Lung (tissue), 12 donors: ENCODE results near the gene SMAP1. TPM values are rescaled to one million over a fixed set of nuclear protein-coding genes. Genes with fewer than 3 reads are reported as not detected.

Source experiments
- ATAC-seq: fragments of 200-7000 bp; cut with Tn5 transposase; one replicate; pipeline ENCODE4 v1.9.1; 2020; ENCODE audit warnings: moderate number of reproducible peaks; ENCODE audit not compliant: insufficient read depth, low FRiP score
- DNase-seq, 3 donors: peaks; one replicate each; pipeline ENCODE4 v3.0.0-alpha.2; 2013 to 2017
- H3K27ac ChIP-seq, 2 donors: one replicate each; pipeline ENCODE4 v1.5.1; 2013; ENCODE audit warnings: mild to moderate bottlenecking in 2 of 2, moderate library complexity in 2 of 2, control low read depth in 1 of 2, inconsistent platforms in 1 of 2, low read depth in 1 of 2, low read length in 1 of 2
- H3K27me3 ChIP-seq, 3 donors: one replicate each; pipeline ENCODE4 v1.5.1; 2013; ENCODE audit warnings: low read length in 2 of 3; ENCODE audit not compliant: control insufficient read depth in 3 of 3, insufficient read depth in 3 of 3
- H3K36me3 ChIP-seq, 4 donors: one replicate each; pipeline ENCODE4 v1.5.1; 2013; ENCODE audit warnings: low read length in 4 of 4, mild to moderate bottlenecking in 1 of 4, moderate library complexity in 1 of 4; ENCODE audit not compliant: control insufficient read depth in 4 of 4, insufficient read depth in 4 of 4
- H3K4me1 ChIP-seq, 5 donors: one replicate each; pipeline ENCODE4 v1.5.1; 2013; ENCODE audit warnings: low read length in 5 of 5, mild to moderate bottlenecking in 2 of 5, moderate library complexity in 1 of 5; ENCODE audit not compliant: control insufficient read depth in 5 of 5, insufficient read depth in 5 of 5
- H3K4me3 ChIP-seq: one replicate; pipeline ENCODE4 v1.5.1; 2013; ENCODE audit warnings: mild to moderate bottlenecking, control low read depth, moderate library complexity
- H3K9ac ChIP-seq, 2 donors: one replicate each; pipeline ENCODE4 v1.5.1; 2013; ENCODE audit warnings: low read length in 2 of 2, control low read depth in 1 of 2; ENCODE audit not compliant: insufficient read depth in 1 of 2
- H3K9me3 ChIP-seq, 4 donors: one replicate each; pipeline ENCODE4 v1.5.1; 2013; ENCODE audit warnings: low read length in 3 of 4, mild to moderate bottlenecking in 1 of 4, moderate library complexity in 1 of 4; ENCODE audit not compliant: control insufficient read depth in 4 of 4, insufficient read depth in 3 of 4
- WGBS, 2 donors: extraction: QIAGEN DNeasy Blood & Tissue Kit; methylation state at CpG; one replicate each; pipeline ENCODE4 v1.1.7; 2013; 5-methylcytosine and 5-hydroxymethylcytosine counted together
- polyA plus RNA-seq, 2 donors: library from polyadenylated mRNA; stranded (reverse); fragments of 200-250 nt; gene quantifications; one replicate each; pipeline ENCODE4 v1.2.1, GENCODE V29; 2013
- total RNA-seq, 2 donors: library from RNA; depleted of rRNA in 1 of 2; stranded (reverse); fragments of >200 nt in 1 of 2; gene quantifications; one replicate each; pipeline ENCODE4 v1.2.1, GENCODE V29; 2014 to 2021
- TF ChIP-seq, protein P1 (sequence below): IDR thresholded peaks from 2 replicates; pipeline ENCODE4 v1.5.1; 2012; ENCODE audit warnings: mild to moderate bottlenecking; ENCODE audit errors: control extremely low read depth, extremely low read depth
- donor health status: control.
- donor health status: control.
- donor health status: Bipolar disorder and iron deficiency.
- donor health status: healthy.
- donor health status: DM: yes; HTN: yes; CAD: no.

The SMAP1 gene
- total and polyA plus RNA-seq, 4 donors = 16.5 to 31.8 (median 19.6) TPM

DNA sequence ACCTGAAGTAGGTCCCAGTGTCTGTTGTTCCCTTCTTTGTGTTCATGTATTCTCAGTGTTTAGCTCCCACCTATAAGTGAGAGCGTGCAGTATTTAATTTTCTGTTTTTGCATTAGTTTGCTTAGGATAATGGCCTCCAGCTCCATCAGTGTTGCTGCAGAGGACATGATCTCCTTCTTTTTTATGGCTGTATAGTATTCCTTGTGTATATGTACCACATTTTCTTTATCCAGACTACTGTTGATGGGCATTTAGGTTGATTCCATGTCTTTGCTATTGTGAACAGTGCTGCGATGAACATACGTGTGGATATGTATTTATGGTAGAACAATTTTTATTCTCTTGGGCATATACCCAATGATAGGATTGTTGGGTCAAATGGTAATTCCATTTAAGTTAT, 163.7 kb downstream of the SMAP1 start:
- ATAC-seq (no peak), DNase-seq (no peak)
- WGBS, 2 donors = 96 to 97% methylated on average over 3 of the region's 3 CpGs
- Histone ChIP-seq H3K27ac (no peak overlapping the region), H3K4me1 (no peaks in the 10 kb centered on the region), H3K9me3 (peaks cover 0 to 3% (median 0%) of the 10 kb centered on the region in 4 donors), H3K4me3 (no peak overlapping the region), H3K27me3 (no peaks in the 10 kb centered on the region), H3K9ac (no peak overlapping the region), H3K36me3 (no peaks in the 10 kb centered on the region)
- TF ChIP-seq, protein P1, sequence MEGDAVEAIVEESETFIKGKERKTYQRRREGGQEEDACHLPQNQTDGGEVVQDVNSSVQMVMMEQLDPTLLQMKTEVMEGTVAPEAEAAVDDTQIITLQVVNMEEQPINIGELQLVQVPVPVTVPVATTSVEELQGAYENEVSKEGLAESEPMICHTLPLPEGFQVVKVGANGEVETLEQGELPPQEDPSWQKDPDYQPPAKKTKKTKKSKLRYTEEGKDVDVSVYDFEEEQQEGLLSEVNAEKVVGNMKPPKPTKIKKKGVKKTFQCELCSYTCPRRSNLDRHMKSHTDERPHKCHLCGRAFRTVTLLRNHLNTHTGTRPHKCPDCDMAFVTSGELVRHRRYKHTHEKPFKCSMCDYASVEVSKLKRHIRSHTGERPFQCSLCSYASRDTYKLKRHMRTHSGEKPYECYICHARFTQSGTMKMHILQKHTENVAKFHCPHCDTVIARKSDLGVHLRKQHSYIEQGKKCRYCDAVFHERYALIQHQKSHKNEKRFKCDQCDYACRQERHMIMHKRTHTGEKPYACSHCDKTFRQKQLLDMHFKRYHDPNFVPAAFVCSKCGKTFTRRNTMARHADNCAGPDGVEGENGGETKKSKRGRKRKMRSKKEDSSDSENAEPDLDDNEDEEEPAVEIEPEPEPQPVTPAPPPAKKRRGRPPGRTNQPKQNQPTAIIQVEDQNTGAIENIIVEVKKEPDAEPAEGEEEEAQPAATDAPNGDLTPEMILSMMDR = no peak

GRCh38 chr6:70834520-70834919, 166.8 kb downstream of the SMAP1 start:
- H3K4me1 ChIP-seq = peaks cover 0 to 7% (median 0%) of the 10 kb centered on the region in 5 donors
- H3K9ac ChIP-seq = no peak overlapping the region
- TF ChIP-seq, protein P1 = no peak
- DNase-seq = no peak
- no peaks in the 10 kb centered on the region for H3K36me3 ChIP-seq
- no peak overlapping the region for H3K27ac ChIP-seq
- ATAC-seq = no peak
- WGBS, 2 donors = 71 to 85% methylated on average over 2 of the region's 2 CpGs
- H3K4me3 ChIP-seq = no peak overlapping the region
- peaks cover 0 to 3% (median 0%) of the 10 kb centered on the region in 4 donors for H3K9me3 ChIP-seq
- H3K27me3 ChIP-seq = no peaks in the 10 kb centered on the region

DNA sequence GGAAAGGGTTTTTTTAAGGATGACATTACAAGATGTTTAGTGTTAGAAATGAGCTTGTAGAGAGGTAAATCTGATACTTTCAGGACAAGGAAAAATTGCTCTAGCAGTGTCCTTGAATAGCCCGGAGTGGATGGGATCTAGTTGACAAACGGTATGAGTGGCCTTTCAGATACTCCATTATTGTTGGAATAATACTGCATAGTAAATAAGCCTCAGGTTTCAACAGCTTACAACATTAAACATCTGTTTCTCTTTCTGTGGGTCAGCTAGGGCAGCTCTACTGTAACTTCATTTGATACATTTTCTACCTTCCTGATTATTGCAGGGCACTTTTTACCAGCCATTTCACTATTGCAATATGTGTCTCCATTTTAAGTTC, 171.2 kb downstream of the SMAP1 start:
- Histone ChIP-seq H3K9me3 (no peaks in the 10 kb centered on the region), H3K27ac (no peak overlapping the region), H3K4me3 (no peak overlapping the region), H3K27me3 (no peaks in the 10 kb centered on the region), H3K4me1 (peaks cover 0 to 7% (median 0%) of the 10 kb centered on the region in 5 donors), H3K36me3 (peaks cover 0 to 2% (median 0%) of the 10 kb centered on the region in 4 donors), H3K9ac (no peak overlapping the region)
- 84 to 98% methylated on average over 2 of the region's 2 CpGs for WGBS, 2 donors
- TF ChIP-seq, protein P1 = no peak
- ATAC-seq (no peak), DNase-seq (no peak)
